OCI-LY3 (cell line): ENCODE data around the gene OPALIN.

ENCODE experiments used
- H2AFZ ChIP-seq: fragments of 200-600, 300-600 bp; shearing (Covaris generic); 2 replicates; pipeline ENCODE4 v1.6.0; 2014; ENCODE audit warnings: antibody characterized with exemption, low read depth, low read length
- H3K27ac ChIP-seq: fragments of 200-600, 300-600 bp; sonication (generic); 2 replicates; pipeline ENCODE4 v1.5.1; 2014; ENCODE audit warnings: mild to moderate bottlenecking, low read length, moderate library complexity, mixed read lengths
- H3K27me3 ChIP-seq: fragments of 200-600, 300-600 bp; sonication (generic); 2 replicates; pipeline ENCODE4 v1.6.1; 2014; ENCODE audit warnings: low read depth, low read length, mixed read lengths
- H3K36me3 ChIP-seq: fragments of 200-600, 300-600 bp; sonication (generic); replicated peaks from 2 replicates; pipeline ENCODE3; 2014; ENCODE audit warnings: low read depth, low read length, mixed read lengths
- H3K4me1 ChIP-seq: fragments of 300-600, 200-600 bp; sonication (generic); 2 replicates; pipeline ENCODE4 v1.6.1; 2014; ENCODE audit warnings: low read length, mixed read lengths
- H3K4me2 ChIP-seq: fragments of 200-600, 300-600 bp; sonication (generic); 2 replicates; pipeline ENCODE4 v1.6.1; 2014; ENCODE audit warnings: low read length, mixed read lengths
- H3K4me3 ChIP-seq: fragments of 300-600, 200-600 bp; sonication (generic); 2 replicates; pipeline ENCODE4 v1.5.1; 2014; ENCODE audit warnings: antibody characterized with exemption, mild to moderate bottlenecking, low read length, moderate library complexity
- H3K79me2 ChIP-seq: fragments of 300-600, 200-600 bp; shearing (Covaris generic); 2 replicates; pipeline ENCODE4 v1.6.1; 2014; ENCODE audit warnings: mild to moderate bottlenecking, low read length, mixed read lengths
- H3K9ac ChIP-seq: fragments of 300-600, 200-600 bp; shearing (Covaris generic); 2 replicates; pipeline ENCODE4 v1.6.0; 2014; ENCODE audit warnings: mild to moderate bottlenecking, low read length, moderate library complexity
- H3K9me3 ChIP-seq: fragments of 200-600, 300-600 bp; shearing (Covaris generic); 2 replicates; pipeline ENCODE4 v1.6.1; 2014; ENCODE audit warnings: low read length, mixed read lengths; ENCODE audit not compliant: insufficient read depth
- H4K20me1 ChIP-seq: fragments of 200-600, 300-600 bp; sonication (generic); 2 replicates; pipeline ENCODE4 v1.6.1; 2016; ENCODE audit warnings: low read length, mixed read lengths; ENCODE audit not compliant: insufficient read depth
- CTCF ChIP-seq: fragments of 200-600, 300-600 bp; sonication (generic); IDR thresholded peaks from 2 replicates; pipeline ENCODE4 v1.5.1; 2014; ENCODE audit warnings: antibody characterized with exemption, low read length, low read depth
- EZH2phosphoT487 ChIP-seq: fragments of 200-600 bp; shearing (Covaris generic); IDR thresholded peaks from 2 replicates; pipeline ENCODE4 v1.6.1; 2018; ENCODE audit warnings: antibody characterized with exemption, mixed run types, low read depth

The OPALIN gene

GRCh38 chr10:96365571-96365970 is 6.8 kb upstream of the OPALIN start:
- Histone ChIP-seq H3K4me1 (no peaks in the 10 kb centered on the region), H3K27ac (no peak overlapping the region), H3K27me3 (no peaks in the 10 kb centered on the region; the same call in 1 of the 2 replicates), H2AFZ (no peak overlapping the region), H3K79me2 (no peaks in the 10 kb centered on the region), H3K4me2 (no peak overlapping the region), H3K9me3 (no peaks in the 10 kb centered on the region), H3K4me3 (no peak overlapping the region), H3K9ac (no peak overlapping the region), H4K20me1 (no peaks in the 10 kb centered on the region), H3K36me3 (no peaks in the 10 kb centered on the region)
- no peak for TF ChIP-seq EZH2phosphoT487
- no peak for TF ChIP-seq CTCF

- Histone ChIP-seq H3K4me3 (no peak overlapping the region), H3K36me3 (no peaks in the 10 kb centered on the region), H3K9me3 (no peaks in the 10 kb centered on the region), H3K27me3 (no peaks in the 10 kb centered on the region), H2AFZ (no peak overlapping the region), H4K20me1 (no peaks in the 10 kb centered on the region), H3K9ac (no peak overlapping the region), H3K4me1 (no peaks in the 10 kb centered on the region), H3K4me2 (no peak overlapping the region), H3K79me2 (no peaks in the 10 kb centered on the region), H3K27ac (no peak overlapping the region)
- TF ChIP-seq CTCF (no peak), EZH2phosphoT487 (no peak)
Observed at GRCh38 chr10:96360766-96361165, 2.0 kb upstream of the OPALIN start.

GRCh38 chr10:96360331-96360730 is 1.5 kb upstream of the OPALIN start:
- Histone ChIP-seq H3K4me2 (no peak overlapping the region), H3K27me3 (no peaks in the 10 kb centered on the region), H3K4me3 (no peak overlapping the region), H2AFZ (no peak overlapping the region), H3K9me3 (no peaks in the 10 kb centered on the region), H3K4me1 (no peaks in the 10 kb centered on the region), H3K9ac (no peak overlapping the region), H3K36me3 (no peaks in the 10 kb centered on the region), H4K20me1 (no peaks in the 10 kb centered on the region), H3K79me2 (no peaks in the 10 kb centered on the region), H3K27ac (no peak overlapping the region)
- TF ChIP-seq CTCF = no peak
- TF ChIP-seq EZH2phosphoT487 = no peak

- Histone ChIP-seq H3K27ac (no peak overlapping the region), H3K4me2 (no peak overlapping the region), H3K4me1 (no peaks in the 10 kb centered on the region), H3K79me2 (no peaks in the 10 kb centered on the region), H2AFZ (no peak overlapping the region), H3K9ac (no peak overlapping the region), H3K4me3 (no peak overlapping the region), H3K36me3 (no peaks in the 10 kb centered on the region), H4K20me1 (no peaks in the 10 kb centered on the region), H3K9me3 (no peaks in the 10 kb centered on the region), H3K27me3 (no peaks in the 10 kb centered on the region)
- TF ChIP-seq CTCF (no peak), EZH2phosphoT487 (no peak)
Observed at GRCh38 chr10:96359616-96360015, 814 bp upstream of the OPALIN start.
